Measurements from ENCODE around the gene TAF1C.

TAF1C gene

DNA sequence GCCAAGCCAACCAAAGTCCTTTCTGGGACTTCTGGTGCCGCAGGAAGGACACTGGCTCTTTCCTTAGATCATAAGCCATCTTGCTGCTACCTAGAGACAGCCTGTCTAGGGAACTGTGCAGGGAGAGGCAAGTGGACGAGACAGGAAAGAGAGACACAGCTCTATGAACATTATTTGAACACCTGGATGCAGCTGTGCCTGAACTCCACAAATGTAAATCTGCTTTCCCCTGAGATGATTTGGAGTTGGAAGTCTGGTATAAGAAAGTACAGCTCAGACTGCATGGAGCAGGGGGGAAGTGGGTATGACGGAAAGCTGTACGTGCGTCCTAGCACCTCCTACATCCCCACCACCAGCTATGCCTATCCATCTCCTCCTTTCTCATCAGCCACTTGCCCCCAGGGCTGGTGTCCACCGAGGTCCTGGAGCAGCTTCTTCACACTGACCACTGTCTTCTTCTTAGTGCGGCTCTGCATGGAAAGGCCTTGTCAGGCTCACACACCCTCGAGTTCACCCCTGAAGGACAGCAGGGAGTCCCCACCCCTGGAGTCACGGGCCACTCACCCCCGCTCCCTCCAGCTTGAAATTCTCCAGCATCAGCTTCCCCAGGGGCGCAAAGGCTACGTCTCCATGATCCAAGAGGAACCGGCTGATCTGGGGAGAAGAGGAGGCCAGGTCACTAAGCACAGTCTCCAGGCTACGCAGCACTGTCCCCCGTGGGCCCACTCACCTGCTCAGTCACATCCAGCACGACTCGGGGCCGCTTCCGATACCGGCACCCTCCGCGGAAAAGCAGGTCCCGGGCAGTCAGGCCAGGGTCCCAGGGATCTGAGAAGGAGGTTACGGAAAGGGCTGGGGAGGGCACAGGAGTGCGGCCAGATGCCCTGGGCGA lies 3.9 kb downstream of the TAF1C start:
- DNase-seq: no peak

DNA sequence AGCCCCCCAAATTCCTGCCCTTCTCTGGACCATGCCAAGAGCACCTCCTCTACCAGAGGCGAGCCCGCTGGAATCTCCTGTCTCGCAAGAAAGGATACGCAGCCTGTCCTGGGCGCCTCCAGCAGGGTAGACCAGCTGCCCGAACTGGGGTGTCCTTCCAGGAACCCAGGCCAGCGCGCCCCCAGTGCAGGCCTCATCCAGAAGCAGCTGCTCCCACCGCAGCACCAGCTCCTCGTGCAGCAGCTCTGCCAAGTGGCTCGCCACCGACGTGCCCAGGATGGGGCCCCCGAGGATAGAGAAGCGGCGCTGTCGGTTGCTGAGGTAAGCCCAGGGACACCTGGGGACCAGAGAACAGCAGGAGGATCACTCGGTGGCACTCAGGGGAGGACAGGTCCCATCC lies 4.8 kb downstream of the TAF1C start:
- DNase-seq: no peak

DNA sequence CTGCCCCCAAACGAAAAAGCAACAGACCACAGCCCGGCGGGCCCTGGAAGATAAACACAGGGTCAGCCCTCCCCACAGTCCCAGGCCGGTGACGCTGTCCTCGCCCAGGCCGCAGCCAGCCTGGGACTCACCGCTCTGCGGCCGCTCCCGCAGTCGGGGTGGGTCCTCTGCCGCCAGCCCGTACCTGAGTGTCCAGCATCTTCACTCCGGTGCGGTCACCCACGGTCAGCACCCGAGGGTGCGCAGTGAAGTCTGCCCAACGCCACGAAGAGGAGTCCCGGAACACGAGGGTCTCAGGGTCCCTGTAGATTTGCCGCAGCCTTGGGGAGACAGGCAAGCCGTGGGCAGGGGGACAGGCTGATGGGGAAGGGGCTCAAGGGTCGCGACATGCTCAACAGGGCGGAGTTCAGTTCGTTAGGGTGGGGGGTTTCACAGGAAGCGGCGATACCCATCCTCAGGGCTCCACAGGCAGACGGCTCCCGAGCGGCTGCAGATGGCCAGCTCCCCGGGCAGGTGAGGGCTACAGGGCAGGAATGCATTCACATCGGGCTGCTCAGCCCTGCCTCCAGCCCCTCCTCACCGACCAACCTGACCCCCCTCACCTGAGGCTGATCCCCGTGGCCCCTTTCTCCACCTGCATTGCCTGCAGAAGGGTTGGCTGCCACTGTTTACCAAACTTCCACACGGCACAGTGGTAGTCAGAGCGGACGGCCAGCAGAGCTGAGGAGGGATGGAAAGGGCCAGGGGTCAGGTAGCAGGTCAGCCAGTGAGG lies 5.5 kb downstream of the TAF1C start:
- no peak for DNase-seq

GRCh38 chr16:84180519-84181140 lies 6.2 kb downstream of the TAF1C start:
- DNase-seq: no peak

DNA sequence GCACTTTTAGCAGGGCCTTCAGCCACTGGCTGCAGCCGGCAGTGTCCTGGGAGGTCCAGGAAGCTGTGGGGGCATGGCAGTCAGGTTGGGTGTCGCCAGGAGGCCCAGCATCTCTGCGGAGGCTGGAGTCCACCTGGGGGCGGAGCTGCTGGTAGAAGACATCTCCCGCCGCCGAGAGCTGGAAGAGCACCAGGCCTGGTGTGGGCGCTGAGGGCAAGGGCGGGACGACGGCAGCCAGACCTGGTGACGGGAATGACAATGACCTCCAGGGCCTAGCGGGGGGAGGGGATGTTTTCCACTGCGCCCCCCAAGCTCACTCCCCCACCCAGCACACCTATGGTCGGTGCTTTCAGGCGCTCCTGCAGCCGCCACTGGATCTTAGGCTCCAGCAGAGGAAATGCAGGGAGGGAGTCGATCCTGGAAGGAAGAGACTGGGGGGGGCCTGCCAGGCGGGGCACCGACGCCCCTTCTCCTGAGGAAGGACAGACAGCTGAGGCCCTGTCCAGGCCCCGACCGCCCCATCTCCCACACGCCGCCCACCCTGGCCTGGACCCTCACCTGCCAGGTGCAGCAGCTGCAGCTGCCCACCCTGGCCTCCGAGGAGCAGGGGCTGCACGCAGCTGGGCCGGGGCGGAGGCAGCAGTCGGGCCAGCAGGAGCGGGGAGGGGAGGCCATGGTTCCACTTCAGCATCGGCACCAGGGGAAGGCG lies 7.1 kb downstream of the TAF1C start:
- DNase-seq: no peak

DNA sequence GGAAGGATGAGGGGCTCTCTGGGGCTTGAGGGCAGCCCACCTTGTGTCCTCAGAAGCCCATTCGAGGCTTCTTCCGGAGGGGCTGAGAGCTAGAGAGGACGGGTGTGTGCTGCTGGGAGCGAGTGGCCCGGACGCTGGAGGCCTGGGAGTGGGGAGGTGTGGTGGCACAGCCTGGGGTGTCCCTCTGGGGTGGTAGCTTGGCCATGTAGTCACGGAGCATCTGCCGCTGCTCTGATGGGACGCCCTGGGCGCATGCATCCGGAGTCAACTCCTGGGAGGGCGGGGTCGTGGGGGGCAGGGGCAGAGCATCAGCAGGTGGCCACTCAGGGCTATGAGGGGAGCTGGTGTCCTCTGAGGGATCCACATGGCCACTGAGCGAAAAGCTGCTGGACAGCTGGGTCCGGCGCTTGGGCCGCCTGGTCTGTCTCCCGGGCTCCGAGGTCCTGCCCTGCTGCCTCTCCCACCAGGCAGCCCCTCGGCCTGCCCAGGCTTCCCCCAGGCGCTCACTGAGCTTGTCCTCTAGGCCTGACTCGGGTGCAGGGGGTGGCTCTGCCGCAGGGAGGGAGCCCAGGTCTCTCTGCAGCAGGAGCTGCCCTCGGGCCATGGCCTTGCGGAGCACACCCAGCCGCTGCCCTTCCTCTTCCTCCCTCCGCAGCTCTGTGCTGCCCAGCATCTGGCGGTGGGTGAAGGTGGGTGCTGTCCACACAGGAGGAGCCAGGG lies 7.8 kb downstream of the TAF1C start:
- no peak for DNase-seq

DNA sequence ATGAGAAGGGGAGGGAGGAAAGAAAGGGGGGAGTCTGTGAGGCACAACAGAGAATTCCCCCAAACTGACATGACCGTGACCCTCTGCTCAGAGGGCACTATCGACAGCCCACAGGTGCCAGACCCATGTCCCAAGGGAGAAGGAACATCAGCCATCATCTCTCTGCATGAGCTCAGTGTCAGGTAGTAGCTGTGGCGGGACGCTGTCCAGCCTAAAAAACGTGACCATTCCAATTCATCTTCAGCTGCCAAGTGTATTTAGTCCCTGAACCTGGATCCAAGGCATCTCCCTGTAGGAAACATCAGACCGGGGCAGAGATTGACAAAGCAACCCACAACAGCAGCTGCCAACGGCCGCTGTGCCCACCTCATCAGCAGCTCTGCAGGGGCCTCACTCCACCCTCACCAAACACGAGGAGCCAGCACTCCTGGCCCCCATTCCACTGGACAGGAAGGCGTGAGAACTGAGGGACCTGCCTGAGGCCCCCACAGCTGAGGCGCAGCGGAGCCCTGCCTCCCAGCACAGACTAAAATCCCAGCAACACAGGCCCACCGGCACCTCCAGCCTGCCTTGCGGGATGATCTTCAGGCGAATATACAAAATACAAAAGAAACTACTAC lies 8.6 kb downstream of the TAF1C start:
- DNase-seq: no peak

DNA sequence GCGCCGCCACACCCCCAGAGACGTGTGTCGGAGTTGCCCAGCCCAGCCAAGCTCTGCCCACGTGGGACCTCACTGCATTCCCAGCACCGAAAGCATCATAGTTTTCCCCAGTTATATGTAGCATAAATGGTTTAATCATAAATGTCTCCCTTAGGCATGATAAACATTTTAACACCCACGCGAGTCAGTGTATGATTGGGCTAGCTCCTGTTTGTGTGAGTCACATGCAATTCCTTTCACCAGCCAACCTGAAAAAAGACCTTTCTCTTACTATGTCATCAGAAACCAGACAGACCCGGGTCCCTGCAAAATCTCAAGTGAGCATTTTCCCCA lies 9.2 kb downstream of the TAF1C start:
- no peak for DNase-seq

DNA sequence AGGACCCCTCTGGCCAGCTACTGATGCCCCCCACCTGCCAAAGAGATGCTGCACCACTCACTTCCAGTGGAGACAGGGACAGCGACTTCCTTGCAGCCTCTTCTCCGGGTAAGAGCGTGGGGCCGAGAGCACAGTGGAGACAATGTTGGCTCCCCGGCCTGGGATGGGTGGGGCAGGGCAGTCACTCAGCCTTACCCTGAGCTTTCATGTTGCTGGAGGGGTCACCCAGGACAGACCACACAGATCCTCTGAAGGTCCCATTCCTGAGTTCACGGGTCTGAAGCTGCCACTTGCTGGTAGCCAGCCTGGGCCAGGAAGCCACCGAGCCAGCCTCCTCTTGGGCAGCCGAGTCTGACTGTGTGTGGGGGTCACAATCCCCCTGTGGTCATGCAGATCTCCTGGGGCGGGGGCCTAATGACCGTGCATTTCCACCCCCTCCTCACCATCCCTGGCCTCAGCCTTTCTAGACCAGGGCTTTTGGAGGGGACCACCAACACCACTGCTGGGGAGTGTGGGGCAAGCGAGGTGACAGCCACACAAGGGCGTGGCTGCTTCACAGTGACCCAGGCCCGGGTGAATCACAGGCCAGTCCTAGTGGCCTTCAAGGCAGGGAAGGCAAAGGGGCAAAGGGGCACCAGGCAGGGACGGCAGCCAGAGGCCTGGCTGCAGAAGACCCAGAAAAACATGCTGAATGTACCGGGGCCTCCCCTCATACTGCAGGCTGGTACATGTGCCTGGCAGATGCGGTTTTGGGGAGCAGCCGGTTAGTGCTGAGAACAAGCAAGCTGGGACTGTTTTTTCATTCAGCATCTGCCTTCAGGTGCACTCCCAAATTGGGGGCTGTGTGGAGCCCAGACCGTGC lies 10.4 kb downstream of the TAF1C start:
- no peak for DNase-seq

- peak; percentile 18 for DNase-seq
Observed at GRCh38 chr16:84175350-84176081, 11.3 kb downstream of the TAF1C start.

DNA sequence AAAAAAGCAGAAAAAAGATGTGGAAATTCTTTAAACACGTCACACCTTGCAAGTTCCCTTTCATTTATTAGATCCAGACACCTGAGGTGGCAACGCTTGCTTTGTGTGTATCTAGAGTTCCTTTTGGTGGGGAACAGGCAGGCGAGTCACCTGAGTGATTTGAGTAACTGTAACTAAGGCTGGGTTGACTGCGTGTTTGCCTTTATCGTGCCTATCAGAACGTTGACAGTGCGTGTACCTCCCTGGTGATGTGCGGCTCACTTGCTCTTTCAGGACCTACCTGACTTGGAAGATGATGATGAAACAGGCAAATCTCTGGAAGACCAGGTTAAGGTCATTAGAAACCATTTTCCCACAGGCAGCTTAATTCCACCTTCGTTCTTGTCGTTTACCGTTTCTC lies 12.5 kb downstream of the TAF1C start:
- DNase-seq: no peak

DNA sequence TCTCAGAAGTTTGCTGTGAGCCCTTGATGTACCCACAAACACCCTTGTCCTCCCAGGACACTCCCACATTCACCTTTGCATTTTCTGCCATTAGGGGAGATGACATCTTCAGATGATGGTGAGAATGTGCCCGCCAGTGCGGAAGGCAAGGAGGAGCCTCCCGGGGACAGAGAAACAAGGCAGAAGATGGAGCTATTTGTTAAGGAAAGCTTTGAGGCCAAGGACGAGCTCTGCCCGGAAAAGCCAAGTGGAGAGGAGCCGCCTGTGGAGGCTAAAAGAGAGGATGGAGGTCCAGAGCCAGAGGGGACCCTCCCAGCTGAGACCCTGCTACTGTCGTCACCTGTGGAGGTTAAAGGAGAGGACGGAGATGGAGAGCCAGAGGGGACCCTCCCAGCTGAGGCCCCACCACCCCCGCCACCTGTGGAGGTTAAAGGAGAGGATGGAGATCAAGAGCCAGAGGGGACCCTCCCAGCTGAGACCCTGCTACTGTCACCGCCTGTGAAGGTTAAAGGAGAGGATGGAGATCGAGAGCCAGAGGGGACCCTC lies 17.0 kb downstream of the TAF1C start:
- DNase-seq: no peak

DNA sequence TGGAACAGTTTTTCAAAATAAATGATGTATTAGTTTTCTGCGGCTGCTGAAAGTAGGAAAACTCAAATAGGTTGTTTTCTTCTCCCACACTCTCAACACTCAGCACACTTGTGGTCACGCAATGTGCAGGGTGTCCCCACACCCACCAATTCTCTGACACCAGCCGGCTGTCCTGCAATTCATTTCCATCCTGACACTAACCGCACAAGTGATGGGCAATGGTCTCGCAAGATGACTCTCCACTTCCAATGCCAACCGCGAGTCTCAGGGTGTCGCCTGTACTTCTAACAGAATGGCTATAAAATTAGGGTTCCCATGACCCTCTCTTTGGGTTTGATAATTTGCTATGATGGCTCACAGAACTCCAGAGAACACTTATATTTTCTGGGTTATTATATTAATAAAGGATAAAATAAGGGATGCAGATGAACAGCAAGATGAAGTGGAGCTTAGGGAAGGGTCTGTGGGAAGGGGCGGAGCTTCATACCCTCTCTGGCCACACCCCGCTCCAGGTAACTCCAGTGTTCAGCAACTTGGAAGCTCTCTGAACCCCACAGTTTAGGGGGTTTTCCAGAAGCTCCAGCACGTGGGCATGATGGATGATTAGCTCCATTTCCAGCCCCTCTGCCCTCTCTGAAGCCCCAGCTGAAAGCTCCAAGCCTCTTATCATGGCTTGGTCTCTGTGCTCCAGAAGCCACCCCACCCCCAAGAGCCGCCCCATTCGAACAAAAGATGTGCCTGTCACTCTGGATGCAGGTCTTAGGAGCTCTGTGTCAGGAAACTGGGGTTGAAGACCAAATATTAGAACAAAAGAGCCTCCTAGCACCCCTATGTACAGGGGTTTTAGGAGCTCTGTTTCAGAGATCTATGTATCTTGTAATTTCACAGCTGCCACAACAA lies 19.8 kb downstream of the TAF1C start:
- no peak for DNase-seq

- no peak for DNase-seq
Observed at GRCh38 chr16:84165746-84166145, 21.1 kb downstream of the TAF1C start.

DNA sequence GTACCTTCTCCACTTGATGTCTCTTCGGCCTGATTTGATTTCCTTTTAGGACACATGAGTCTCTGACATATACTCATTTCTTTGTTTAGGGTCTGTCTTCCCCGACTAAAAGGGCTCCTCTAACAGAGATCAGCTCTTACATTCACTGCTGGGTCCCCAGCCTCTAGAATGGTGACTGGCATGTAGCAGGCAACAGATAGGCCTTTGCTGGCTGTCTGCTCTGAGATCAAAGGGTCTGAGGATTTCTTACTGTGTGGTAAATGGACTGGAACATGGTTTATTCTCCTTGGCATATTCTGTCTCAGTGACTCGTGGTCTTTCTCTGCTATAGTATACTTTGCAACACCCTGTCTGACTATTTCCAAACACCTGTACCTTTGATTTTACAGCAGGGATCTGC lies 25.1 kb downstream of the TAF1C start:
- DNase-seq: no peak

GRCh38 chr16:84161037-84161436 lies 25.8 kb downstream of the TAF1C start:
- DNase-seq: no peak

- no peak for DNase-seq
Observed at GRCh38 chr16:84159800-84160199, 27.1 kb downstream of the TAF1C start.

DNA sequence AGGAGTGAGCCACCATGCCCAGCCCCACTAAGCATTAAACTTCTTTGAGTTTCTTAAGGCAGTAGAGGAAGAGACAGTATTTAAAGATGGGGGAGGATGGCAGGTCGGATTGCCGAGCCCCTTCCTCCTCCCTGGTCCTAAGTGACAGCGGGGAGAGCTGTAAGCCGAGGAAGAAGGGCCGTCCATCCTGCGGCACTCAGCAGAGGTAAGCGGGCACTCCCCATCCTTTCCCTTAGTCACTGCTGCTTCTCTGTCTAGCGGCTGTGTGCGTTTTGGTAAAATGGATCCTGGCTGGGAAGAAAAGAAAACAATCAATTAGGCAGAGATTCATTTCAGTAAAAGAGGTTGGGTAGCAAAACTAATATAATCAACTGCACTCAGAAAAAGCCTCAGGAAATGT lies 27.9 kb downstream of the TAF1C start:
- DNase-seq: no peak

DNA sequence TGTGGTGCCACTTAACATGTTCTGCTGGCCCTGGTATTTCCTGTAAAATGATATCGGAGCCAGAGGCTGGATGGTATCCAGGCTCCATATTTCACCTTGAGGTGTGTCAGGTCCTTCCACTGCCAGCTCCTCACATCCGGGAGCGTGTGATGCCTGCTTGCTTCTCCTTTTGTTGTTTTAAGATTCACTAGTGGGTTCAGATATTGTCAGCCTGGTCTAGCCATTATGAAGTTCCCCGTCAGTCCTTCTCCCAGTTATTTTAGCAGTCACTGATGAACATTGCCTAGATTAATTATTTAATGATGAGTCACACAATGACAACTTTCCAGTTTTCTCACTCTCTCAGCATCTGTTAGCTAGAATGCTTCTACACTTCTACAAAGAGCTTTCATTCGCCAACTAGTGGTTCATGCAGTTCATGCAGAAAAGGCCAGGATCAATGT lies 30.5 kb downstream of the TAF1C start:
- DNase-seq: no peak
